Skeletal muscle satellite cell (primary cell): Measurements from ENCODE around the gene ASB16. TPM values are rescaled to one million over a fixed set of nuclear protein-coding genes. Genes with fewer than 3 reads are reported as not detected.
"Not testable (repeated sequence)": the region's sequence is repeated elsewhere in the genome, so short reads cannot be mapped to it uniquely, and the experiment has no call there.

Experiments used
- H3K27me3 ChIP-seq: 2 replicates; pipeline ENCODE4 v1.7.0; 2013; ENCODE audit warnings: low read length; ENCODE audit not compliant: control insufficient read depth, insufficient read depth
- H3K36me3 ChIP-seq: 2 replicates; pipeline ENCODE4 v1.7.0; 2013; ENCODE audit warnings: mild to moderate bottlenecking, control low read depth, low read length; ENCODE audit not compliant: insufficient read depth
- H3K4me1 ChIP-seq: 2 replicates; pipeline ENCODE4 v1.7.0; 2013; ENCODE audit warnings: low read length; ENCODE audit not compliant: control insufficient read depth, insufficient read depth
- H3K4me2 ChIP-seq: 2 replicates; pipeline ENCODE4 v1.7.0; 2013; ENCODE audit warnings: mild to moderate bottlenecking, low read length
- H3K4me3 ChIP-seq: 2 replicates; pipeline ENCODE4 v1.7.0; 2013; ENCODE audit warnings: low read length
- H3K9ac ChIP-seq: 2 replicates; pipeline ENCODE4 v1.7.0; 2013; ENCODE audit warnings: mild to moderate bottlenecking, low read depth, low read length, moderate library complexity
- H3K9me3 ChIP-seq: replicated peaks from 2 replicates; pipeline ENCODE4 v1.7.0; 2013; ENCODE audit warnings: mild to moderate bottlenecking, control low read depth, low read length
- total RNA-seq: library from RNA; depleted of rRNA; stranded (reverse); fragments of >200 nt; gene quantifications from 2 replicates; pipeline ENCODE4 v1.2.3, GENCODE V29; 2012; rRNA removed

The ASB16 gene, protein sequence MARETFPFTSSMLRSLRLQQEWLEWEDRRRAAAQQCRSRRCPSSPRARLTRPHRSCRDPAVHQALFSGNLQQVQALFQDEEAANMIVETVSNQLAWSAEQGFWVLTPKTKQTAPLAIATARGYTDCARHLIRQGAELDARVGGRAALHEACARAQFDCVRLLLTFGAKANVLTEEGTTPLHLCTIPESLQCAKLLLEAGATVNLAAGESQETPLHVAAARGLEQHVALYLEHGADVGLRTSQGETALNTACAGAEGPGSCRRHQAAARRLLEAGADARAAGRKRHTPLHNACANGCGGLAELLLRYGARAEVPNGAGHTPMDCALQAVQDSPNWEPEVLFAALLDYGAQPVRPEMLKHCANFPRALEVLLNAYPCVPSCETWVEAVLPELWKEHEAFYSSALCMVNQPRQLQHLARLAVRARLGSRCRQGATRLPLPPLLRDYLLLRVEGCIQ
- under 0.01 TPM in 1 of 2 replicates, not detected in the other for total RNA-seq

DNA sequence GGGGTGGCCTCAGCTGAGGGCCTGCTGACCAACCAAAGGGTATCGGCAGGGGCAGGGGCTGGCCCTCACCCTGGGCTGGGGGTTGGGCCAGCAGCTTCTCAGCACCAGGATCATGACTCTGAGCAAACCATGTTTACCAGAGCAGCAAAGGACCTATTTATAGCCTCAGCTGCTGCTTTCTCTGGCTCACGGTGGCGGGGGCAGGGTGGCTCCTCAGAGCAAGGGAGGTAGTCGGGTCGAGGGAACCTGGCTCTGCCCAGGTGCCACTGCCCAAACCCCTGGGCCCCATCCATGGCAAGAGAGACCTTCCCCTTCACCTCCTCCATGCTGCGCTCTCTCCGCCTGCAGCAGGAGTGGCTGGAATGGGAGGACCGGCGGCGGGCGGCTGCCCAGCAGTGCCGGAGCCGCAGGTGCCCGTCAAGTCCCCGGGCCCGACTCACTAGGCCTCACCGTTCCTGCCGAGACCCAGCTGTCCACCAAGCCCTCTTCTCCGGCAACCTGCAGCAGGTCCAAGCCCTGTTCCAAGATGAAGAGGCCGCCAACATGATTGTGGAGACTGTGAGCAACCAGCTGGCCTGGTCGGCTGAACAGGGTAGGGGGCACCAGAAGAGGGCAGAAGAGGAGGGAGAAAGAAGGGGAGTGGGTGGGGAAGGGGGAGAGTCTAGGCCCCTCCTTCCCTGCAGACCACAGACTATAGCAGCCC lies at the start of gene ASB16:
ASB16 (plus strand) TSS at position 206 of the 703 bp plus-strand sequence; CDS start at position 292, 86 bp downstream.
- peak within 1 kb of the TSS; percentile 65 for H3K4me2 ChIP-seq
- no peaks in the 10 kb centered on the region for H3K36me3 ChIP-seq
- peak within 1 kb of the TSS; percentile 10 for H3K9ac ChIP-seq
- peaks cover 14% of the 10 kb centered on the region for H3K4me1 ChIP-seq
- H3K4me3 ChIP-seq, result peak within 1 kb of the TSS; percentile 47
- H3K9me3 ChIP-seq, result no peaks in the 10 kb centered on the region
- H3K27me3 ChIP-seq, result no peaks in the 10 kb centered on the region

- H3K9me3 ChIP-seq, result no peaks in the 10 kb centered on the region
- peaks cover 15% of the 10 kb centered on the region for H3K4me1 ChIP-seq
- H3K27me3 ChIP-seq, result no peaks in the 10 kb centered on the region
- H3K36me3 ChIP-seq, result no peaks in the 10 kb centered on the region
- no peak overlapping the region for H3K4me2 ChIP-seq
- no peak overlapping the region for H3K9ac ChIP-seq
- H3K4me3 ChIP-seq, result no peak overlapping the region
Measured at GRCh38 chr17:44120851-44121605, 49.5 kb upstream of the ASB16 start.

DNA sequence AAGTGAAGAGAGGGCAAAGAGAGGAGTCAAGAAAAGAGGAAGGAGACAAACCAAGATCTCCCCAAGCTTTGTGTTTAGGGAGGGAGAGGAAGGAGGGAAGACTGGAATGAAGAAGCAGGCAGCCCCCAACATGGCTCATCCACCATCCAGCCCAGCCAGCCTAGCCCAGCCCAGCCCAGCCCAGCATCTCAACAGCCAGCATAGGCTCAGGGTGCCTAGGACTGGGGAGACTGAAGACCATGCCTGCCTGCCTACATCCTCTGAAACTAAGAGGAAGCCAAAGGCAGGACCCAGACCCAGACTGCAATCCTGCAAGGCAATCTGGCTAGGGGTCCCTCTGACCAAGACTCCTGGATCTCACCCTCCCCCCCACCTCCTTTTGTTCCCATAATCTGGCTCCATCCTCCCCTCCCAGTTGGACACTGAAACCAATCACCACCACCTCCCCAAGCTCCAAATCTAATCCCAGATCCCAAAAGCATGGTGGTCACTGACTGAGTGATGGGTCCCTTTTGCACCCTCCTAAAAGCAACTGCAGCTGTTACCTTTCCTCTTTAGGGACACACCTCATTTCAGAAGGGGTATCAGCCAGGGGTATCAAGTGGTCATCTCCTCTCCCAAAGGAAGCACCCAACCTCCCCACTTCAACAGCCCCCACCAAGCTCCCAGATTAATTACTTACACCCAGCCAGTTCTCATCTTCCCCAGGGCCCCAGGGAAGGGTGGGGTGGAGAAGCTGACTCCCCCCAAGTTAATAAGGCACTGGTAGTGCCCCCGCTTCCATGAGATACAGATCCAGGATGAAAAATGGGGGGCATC lies 48.3 kb upstream of the ASB16 start:
- H3K36me3 ChIP-seq, result no peaks in the 10 kb centered on the region
- H3K27me3 ChIP-seq, result no peaks in the 10 kb centered on the region
- peak overlapping the region; percentile 90 for H3K4me2 ChIP-seq
- H3K4me1 ChIP-seq, result peaks cover 15% of the 10 kb centered on the region
- H3K9me3 ChIP-seq, result no peaks in the 10 kb centered on the region
- H3K9ac ChIP-seq, result peak overlapping the region; percentile 89
- H3K4me3 ChIP-seq, result peak overlapping the region; percentile 84

DNA sequence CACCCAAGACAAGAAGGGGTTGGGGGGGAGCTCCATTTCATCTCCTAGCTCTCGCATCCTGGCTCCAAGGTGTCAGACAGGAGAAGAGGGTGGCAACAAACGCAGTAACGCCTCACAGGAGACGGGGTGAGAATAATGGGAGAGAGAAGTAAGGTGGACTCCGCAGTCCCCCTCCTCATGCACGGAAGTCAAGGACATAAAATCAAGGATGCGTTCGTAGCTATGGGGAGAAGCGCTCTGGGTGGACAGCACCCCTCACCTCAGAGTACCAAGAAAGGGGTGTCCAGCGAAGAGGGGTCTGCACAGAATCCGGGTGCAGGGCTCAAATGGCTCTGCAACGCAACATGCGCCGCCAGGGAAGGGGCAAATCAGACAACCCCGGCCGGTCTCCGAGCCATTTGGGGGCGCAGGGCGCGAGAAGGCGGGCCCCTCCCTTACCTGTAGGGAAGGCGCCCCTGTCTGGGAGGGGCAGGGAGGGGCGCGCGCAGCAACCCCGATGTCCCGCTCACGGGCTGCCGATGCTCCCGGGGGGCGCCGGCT lies 47.6 kb upstream of the ASB16 start:
- H3K4me3 ChIP-seq, result peak overlapping the region; percentile 84
- H3K9ac ChIP-seq, result peak overlapping the region; percentile 89
- no peaks in the 10 kb centered on the region for H3K9me3 ChIP-seq
- H3K36me3 ChIP-seq, result no peaks in the 10 kb centered on the region
- H3K4me1 ChIP-seq, result peaks cover 15% of the 10 kb centered on the region
- no peaks in the 10 kb centered on the region for H3K27me3 ChIP-seq
- peak overlapping the region; percentile 90 for H3K4me2 ChIP-seq

- Histone ChIP-seq H3K4me3 (peak within 1 kb of the TSS; percentile 90), H3K4me2 (peak within 1 kb of the TSS; percentile 97), H3K9ac (peak within 1 kb of the TSS; percentile 94), H3K27me3 (no peaks in the 10 kb centered on the region), H3K36me3 (no peaks in the 10 kb centered on the region), H3K4me1 (peaks cover 15% of the 10 kb centered on the region), H3K9me3 (no peaks in the 10 kb centered on the region)
Measured at GRCh38 chr17:44123356-44124117, 47.0 kb upstream of the ASB16 start, which contains the start of gene HDAC5. Gene HDAC5, minus strand, starts transcription at chr17:44123641. Its CDS starts 6,126 bp downstream, at chr17:44117515.

DNA sequence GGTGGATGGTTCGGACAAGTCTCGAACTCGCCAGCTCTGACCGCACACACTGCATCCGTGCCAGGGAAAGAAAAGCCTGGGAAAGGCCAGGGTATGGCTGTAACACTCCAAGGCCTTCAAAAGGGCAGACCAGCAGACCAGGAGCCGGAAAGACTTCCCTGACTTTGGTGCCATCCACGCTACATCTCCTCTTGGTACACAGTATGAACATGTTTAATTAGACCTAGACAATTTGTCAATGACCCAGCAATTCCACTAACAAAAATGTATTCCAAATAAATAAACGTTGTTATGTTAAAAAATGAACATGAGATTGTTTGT lies 46.4 kb upstream of the ASB16 start:
- Histone ChIP-seq H3K9me3 (no peaks in the 10 kb centered on the region), H3K27me3 (no peaks in the 10 kb centered on the region), H3K4me3 (peak overlapping the region; percentile 90), H3K4me2 (peak overlapping the region; percentile 97), H3K36me3 (no peaks in the 10 kb centered on the region), H3K4me1 (peaks cover 15% of the 10 kb centered on the region), H3K9ac (peak overlapping the region; percentile 94)

DNA sequence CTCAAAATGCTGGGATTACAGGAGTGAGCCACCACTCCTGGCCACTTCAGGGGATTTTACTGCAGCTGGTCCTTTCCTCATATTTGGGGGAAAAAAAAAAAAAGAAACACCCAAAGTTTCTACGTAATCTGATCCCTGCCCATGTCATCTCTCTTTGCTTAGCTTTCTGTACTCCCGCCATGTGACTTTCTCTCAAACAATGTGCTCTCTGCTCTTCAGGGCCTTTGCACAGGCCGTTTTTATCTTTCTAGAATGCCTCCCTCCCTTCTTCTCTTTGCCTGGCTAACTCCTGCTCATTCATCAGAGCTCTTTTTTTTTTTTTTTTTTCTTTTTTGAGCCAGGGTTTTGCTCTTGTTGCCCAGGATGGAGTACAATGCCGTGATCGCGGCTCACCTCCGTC lies 42.1 kb upstream of the ASB16 start:
- Histone ChIP-seq H3K4me3 (no peak overlapping the region), H3K27me3 (no peaks in the 10 kb centered on the region), H3K9ac (no peak overlapping the region), H3K36me3 (no peaks in the 10 kb centered on the region), H3K9me3 (no peaks in the 10 kb centered on the region), H3K4me1 (peaks cover 5% of the 10 kb centered on the region), H3K4me2 (no peak overlapping the region)

- no peaks in the 10 kb centered on the region for H3K36me3 ChIP-seq
- no peaks in the 10 kb centered on the region for H3K27me3 ChIP-seq
- no peak overlapping the region for H3K4me3 ChIP-seq
- no peaks in the 10 kb centered on the region for H3K4me1 ChIP-seq
- no peak overlapping the region for H3K4me2 ChIP-seq
- no peak overlapping the region for H3K9ac ChIP-seq
- no peaks in the 10 kb centered on the region for H3K9me3 ChIP-seq
Measured at GRCh38 chr17:44130693-44131349, 39.7 kb upstream of the ASB16 start.

DNA sequence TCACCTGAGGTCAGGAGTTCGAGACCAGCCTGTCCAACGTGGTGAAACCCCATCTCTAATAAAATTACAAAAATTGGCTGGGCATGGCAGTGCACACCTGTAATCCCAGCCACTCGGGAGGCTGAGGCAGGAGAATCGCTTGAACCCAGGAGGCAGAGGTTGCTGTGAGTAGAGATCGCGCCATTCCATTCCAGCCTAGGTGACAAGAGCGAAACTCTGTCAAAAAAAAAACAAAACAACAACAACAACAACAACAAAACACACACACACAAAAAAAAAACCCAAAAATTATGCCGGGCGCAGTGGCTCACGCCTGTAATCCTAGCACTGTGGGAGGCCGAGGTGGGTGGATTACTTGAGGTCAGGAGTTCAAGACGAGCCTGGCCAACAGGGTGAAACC lies 39.1 kb upstream of the ASB16 start:
- H3K4me2 ChIP-seq, H3K4me1 ChIP-seq, H3K36me3 ChIP-seq, H3K27me3 ChIP-seq, H3K9me3 ChIP-seq, H3K9ac ChIP-seq, H3K4me3 ChIP-seq: not testable (repeated sequence)
